NCI-H1417 treated with DMSO at 0.1 percent for 48 hours (cell line): ENCODE measurements around the gene PARS2.
"Not testable (repeated sequence)": the region's sequence is repeated elsewhere in the genome, so short reads cannot be mapped to it uniquely, and the experiment has no call there.

ENCODE experiments used
- DNase-seq: peaks from one replicate; lab custom pipeline; 2025; lab: John Stamatoyannopoulos, UW

Gene PARS2

GRCh38 chr1:54800041-54800898 is 35.9 kb upstream of the PARS2 start:
- no peak for DNase-seq

GRCh38 chr1:54798769-54799641 is 34.7 kb upstream of the PARS2 start:
- DNase-seq, result no peak

DNA sequence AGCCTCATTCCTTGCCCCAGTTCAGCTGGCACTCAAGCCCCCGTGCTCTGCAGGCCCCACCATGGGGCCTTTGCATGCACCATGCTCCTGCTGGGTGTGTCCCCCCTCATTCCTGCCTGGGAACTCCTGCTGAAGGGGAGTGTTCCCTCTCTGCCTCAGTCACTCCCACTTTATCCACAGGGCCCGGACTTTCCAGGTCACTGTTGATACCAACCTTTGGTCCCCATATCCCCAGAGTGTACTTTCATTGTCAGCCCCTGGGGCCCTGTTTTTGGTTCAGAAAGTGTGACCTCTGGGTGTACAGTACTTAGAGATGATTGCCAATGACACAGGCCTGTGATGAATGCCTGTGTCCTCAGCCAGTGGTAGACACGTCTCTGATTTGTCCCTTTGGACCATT is 33.9 kb upstream of the PARS2 start:
- DNase-seq, result no peak

- DNase-seq, result no peak
These were observed 32.6 kb upstream of the PARS2 start for GRCh38 chr1:54796902-54797301.

DNA sequence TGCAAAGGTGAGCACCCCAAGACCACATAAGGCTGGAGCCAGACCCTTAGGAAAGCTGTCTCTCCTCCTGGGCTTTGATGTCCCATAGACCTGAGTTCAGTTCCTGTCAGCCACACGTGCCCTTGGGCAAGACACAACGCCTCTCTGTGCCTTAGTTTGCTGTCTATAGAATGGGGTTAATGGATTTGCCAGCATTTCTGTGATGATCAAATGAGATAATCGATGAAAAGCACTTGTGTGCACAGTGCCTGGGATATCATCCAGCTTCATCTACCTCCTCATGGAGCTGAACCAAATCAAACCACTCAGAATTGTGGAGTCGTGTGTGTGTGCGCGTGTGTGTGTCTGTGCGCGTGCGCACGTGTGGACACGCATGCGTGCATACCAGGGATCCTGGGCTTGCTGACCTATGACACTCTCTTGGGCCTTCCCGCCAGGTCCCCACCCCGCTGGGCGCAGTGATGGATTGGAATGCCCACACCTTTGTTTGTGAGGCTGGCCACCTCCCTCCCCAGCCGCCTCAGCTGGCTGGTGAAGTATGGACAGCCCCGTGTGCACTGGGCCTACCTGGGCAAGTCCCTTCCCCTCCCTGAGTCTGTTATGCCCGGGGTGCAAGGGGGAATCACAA is 31.6 kb upstream of the PARS2 start:
- no peak for DNase-seq

- no peak for DNase-seq
These were observed 31.0 kb upstream of the PARS2 start for GRCh38 chr1:54795356-54795665.

- no peak for DNase-seq
These were observed 30.4 kb upstream of the PARS2 start for GRCh38 chr1:54794451-54795355.

DNA sequence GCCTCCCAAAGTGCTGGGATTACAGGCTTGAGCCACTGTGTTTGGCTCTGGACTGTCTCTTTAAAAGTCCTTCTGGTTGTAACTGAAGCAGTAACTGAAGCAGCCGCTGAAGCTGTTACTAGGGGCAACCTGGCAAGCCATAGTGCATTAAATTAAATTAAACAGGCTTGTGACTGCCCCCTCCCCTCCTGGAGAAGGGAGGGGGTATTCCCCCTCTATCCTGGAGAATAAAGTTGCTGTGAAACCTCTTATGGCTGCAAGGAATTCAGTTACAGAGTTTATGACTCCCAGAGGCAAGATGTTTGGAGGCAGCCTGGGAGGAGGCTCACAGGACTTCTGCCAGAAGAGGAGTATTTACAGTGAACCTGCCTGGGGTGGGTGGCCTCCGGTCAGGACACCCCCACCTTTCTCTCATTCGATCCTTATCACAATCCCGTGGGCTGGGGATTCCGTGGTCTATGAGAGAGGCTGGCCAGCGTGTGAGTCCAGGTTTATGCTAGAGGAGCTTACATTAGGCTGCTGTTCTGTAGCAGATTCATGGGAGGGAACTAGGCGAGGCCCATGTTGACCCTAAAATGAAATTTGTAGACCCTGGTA is 28.5 kb upstream of the PARS2 start:
- no peak for DNase-seq

- DNase-seq, result no peak
These were observed 27.7 kb upstream of the PARS2 start for GRCh38 chr1:54791880-54792522.

DNA sequence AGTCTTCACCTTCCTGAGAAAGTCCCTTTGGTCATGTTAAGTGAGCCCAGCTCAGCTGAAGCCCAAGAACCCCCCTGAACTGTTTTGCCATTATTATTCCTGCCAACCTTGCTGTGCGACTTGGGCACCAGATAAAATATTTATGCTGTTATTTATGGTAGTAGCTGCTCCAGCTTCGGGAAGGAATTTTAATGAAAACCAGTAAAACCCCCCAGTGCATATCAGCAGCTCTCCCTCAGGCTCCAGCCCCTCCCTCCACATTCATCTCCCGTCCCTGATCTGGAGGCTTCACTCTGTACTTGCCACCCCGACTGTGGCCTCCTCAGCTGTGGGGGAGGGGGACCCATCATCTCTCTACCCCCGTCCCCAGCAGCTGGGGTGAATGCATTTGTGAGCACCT is 24.1 kb upstream of the PARS2 start:
- no peak for DNase-seq

- DNase-seq, result no peak
These were observed 23.3 kb upstream of the PARS2 start for GRCh38 chr1:54787604-54788003.

DNA sequence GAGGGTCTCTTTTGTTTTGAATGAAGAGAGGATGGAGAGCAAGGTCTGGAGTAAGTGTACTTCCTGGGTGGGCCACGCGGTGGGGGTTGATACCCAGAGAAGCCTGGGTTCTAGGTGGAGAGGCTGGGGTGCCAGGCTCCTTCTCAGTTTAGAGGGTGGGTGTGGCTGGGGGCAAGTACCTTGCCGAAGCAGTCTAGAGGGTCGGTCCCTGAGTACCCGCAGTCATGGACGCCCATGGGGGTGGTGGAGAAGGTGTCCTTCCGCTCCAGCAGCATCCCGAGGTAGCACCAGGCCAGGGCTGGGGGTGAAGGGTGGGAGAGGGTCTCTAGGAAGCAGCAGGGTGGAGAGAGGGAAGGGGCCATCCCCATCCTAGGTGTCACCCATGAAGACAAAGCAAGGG is 22.5 kb upstream of the PARS2 start:
- no peak for DNase-seq

GRCh38 chr1:54784066-54784465 is 19.7 kb upstream of the PARS2 start:
- DNase-seq, result no peak

DNA sequence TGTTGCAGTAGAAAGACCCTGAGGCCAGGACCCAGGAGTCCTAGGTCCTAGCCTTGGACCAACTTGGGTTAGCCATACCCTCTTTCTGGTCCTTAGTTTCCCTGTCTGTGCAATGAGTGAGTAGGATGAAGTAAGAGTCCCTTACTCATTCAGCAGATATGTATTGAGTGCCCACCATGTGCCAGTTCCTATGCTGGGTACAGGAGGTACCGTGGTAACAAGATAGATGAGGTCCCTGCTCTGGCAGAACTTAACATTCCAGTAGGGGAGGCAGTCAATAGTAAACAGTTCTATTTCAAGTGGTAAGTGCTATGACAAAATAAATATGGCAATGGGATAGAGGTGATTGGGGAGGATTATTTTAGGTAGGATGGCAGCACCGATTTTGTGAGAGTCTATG is 18.3 kb upstream of the PARS2 start:
- DNase-seq, result no peak

- DNase-seq, result no peak
These were observed 17.8 kb upstream of the PARS2 start for GRCh38 chr1:54782156-54782555.

GRCh38 chr1:54781023-54781723 is 16.9 kb upstream of the PARS2 start:
- no peak for DNase-seq

DNA sequence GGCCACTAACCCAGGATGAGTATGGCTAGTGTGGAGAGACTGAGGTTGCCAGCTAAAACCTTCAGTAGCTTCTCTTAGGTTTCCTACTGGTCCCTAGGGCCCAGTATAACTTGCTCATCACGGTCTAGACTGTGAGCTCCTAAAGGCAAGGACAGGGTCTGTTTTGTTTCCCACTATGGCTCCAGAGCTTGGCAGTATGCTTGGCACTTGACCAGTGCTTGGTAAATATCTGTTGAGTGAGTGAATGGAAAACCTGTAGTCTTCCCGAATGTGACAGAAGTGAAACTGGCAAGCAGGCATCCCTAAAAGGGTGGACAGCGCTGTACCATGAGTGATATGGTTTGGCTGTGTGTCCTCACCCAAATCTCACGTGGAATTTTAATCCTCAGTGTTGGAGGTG is 13.1 kb upstream of the PARS2 start:
- DNase-seq, result no peak

- no peak for DNase-seq
These were observed 12.7 kb upstream of the PARS2 start for GRCh38 chr1:54777011-54777410.

GRCh38 chr1:54775828-54776721 is 11.8 kb upstream of the PARS2 start:
- not testable (repeated sequence) for DNase-seq
